Astrocyte (in vitro differentiated cells and primary cell): ENCODE results near the gene ZMYND8. TPM values are rescaled to one million over a fixed set of nuclear protein-coding genes. Genes with fewer than 3 reads are reported as not detected.
A peak's percentile ranks its signal among the peaks of the same experiment; 100 is the strongest.

Experiments used
- DNase-seq: peaks from one replicate; pipeline ENCODE4 v3.0.0-alpha.2; 2010; ENCODE audit warnings: low read depth
- FAIRE-seq: peaks from 2 replicates; lab custom pipeline; 2011; peaks lifted over from hg19 to GRCh38; lab: Jason Lieb, UNC
- H2AFZ ChIP-seq: 2 replicates; pipeline ENCODE4 v1.6.0; 2012; ENCODE audit warnings: low read depth, low read length, inconsistent platforms
- H3K27ac ChIP-seq: 2 replicates; pipeline ENCODE4 v1.5.1; 2011; ENCODE audit warnings: low read depth, low read length, inconsistent platforms
- H3K27me3 ChIP-seq: 2 replicates; pipeline ENCODE4 v1.6.0; 2011; ENCODE audit warnings: low read length, inconsistent platforms; ENCODE audit not compliant: insufficient read depth
- H3K36me3 ChIP-seq: 2 replicates; pipeline ENCODE4 v1.5.1; 2011; ENCODE audit warnings: low read length, inconsistent platforms; ENCODE audit not compliant: insufficient read depth
- H3K4me1 ChIP-seq: 2 replicates; pipeline ENCODE4 v1.5.1; 2011; ENCODE audit warnings: low read length, inconsistent platforms; ENCODE audit not compliant: insufficient read depth
- H3K4me2 ChIP-seq: 2 replicates; pipeline ENCODE4 v1.6.0; 2012; ENCODE audit warnings: low read length, inconsistent platforms
- H3K4me3 ChIP-seq: 2 replicates; pipeline ENCODE4 v1.5.1; 2011; ENCODE audit warnings: low read depth, mild to moderate bottlenecking, low read length, inconsistent platforms; ENCODE audit not compliant: insufficient read depth
- H3K79me2 ChIP-seq: 2 replicates; pipeline ENCODE4 v1.6.0; 2012; ENCODE audit warnings: mild to moderate bottlenecking, low read length, inconsistent platforms; ENCODE audit not compliant: insufficient read depth
- H3K9ac ChIP-seq: 2 replicates; pipeline ENCODE4 v1.6.0; 2012; ENCODE audit warnings: mild to moderate bottlenecking, low read length, inconsistent platforms
- H3K9me3 ChIP-seq: 2 replicates; pipeline ENCODE4 v1.5.1; 2012; ENCODE audit warnings: low read depth, mild to moderate bottlenecking, low read length, inconsistent platforms; ENCODE audit not compliant: insufficient read depth
- H4K20me1 ChIP-seq: 2 replicates; pipeline ENCODE4 v1.6.0; 2012; ENCODE audit warnings: low read length, inconsistent platforms; ENCODE audit not compliant: insufficient read depth
- H3K27ac Mint-ChIP-seq: one replicate; pipeline ENCODE4 v1.8.0; 2021; ENCODE audit warnings: mild to moderate bottlenecking, mixed read lengths; ENCODE audit not compliant: unreplicated experiment
- H3K27me3 Mint-ChIP-seq: one replicate; pipeline ENCODE4 v1.8.0; 2021; ENCODE audit warnings: low read depth, mixed read lengths; ENCODE audit not compliant: unreplicated experiment
- H3K36me3 Mint-ChIP-seq: one replicate; pipeline ENCODE4 v1.8.0; 2021; ENCODE audit warnings: low read depth, mixed read lengths; ENCODE audit not compliant: unreplicated experiment
- H3K4me1 Mint-ChIP-seq: one replicate; pipeline ENCODE4 v1.8.0; 2021; ENCODE audit warnings: low read depth, mixed read lengths; ENCODE audit not compliant: unreplicated experiment
- H3K4me3 Mint-ChIP-seq: one replicate; pipeline ENCODE4 v1.8.0; 2021; ENCODE audit warnings: mild to moderate bottlenecking, moderate library complexity, mixed read lengths; ENCODE audit not compliant: unreplicated experiment
- H3K9me3 Mint-ChIP-seq: one replicate; pipeline ENCODE4 v1.8.0; 2021; ENCODE audit warnings: mild to moderate bottlenecking, mixed read lengths; ENCODE audit not compliant: unreplicated experiment
- CTCF ChIP-seq: IDR thresholded peaks from 2 replicates; pipeline ENCODE4 v1.5.1; 2011; ENCODE audit warnings: low read depth, mild to moderate bottlenecking, inconsistent platforms, low read length, moderate library complexity; ENCODE audit not compliant: insufficient read depth
- EZH2 ChIP-seq: IDR thresholded peaks from 2 replicates; pipeline ENCODE4 v1.6.1; 2012; ENCODE audit warnings: mild to moderate bottlenecking, low read length, inconsistent platforms; ENCODE audit not compliant: insufficient read depth
- total RNA-seq: library from RNA; stranded (reverse); gene quantifications from 2 replicates; pipeline ENCODE4 v1.2.1, GENCODE V29; 2021

Gene ZMYND8
- total RNA-seq, 1 donor from 2014 or later, result 45.8 TPM

GRCh38 chr20:47317127-47317895 lies 39.2 kb downstream of the ZMYND8 start:
- FAIRE-seq (no peak), DNase-seq (peak; percentile 99)
- Histone ChIP-seq H3K27me3 (no peaks in the 10 kb centered on the region), H3K36me3 (no peaks in the 10 kb centered on the region), H3K4me1 (peaks cover 56% of the 10 kb centered on the region), H3K79me2 (peaks cover 62% of the 10 kb centered on the region), H2AFZ (no peak overlapping the region), H3K27ac (peak overlapping the region; percentile 97), H4K20me1 (no peaks in the 10 kb centered on the region), H3K4me2 (peak overlapping the region; percentile 75), H3K9ac (peak overlapping the region; percentile 86), H3K9me3 (no peaks in the 10 kb centered on the region), H3K4me3 (peak overlapping the region; percentile 24)
- peak overlapping the region; percentile 97 for H3K27ac Mint-ChIP-seq
- H3K36me3 Mint-ChIP-seq, result peaks cover 4% of the 10 kb centered on the region
- no peak for TF ChIP-seq EZH2
- TF ChIP-seq CTCF, result no peak
- H3K9me3 Mint-ChIP-seq, result no peaks in the 10 kb centered on the region
- H3K27me3 Mint-ChIP-seq, result no peaks in the 10 kb centered on the region
- H3K4me1 Mint-ChIP-seq, result peaks cover 62% of the 10 kb centered on the region
- H3K4me3 Mint-ChIP-seq, result peak overlapping the region; percentile 58

- no peak overlapping the region for H2AFZ ChIP-seq
- TF ChIP-seq CTCF (no peak), EZH2 (no peak)
- H3K27ac ChIP-seq, result peak overlapping the region; percentile 97
- Mint-ChIP-seq H3K4me3 (no peak overlapping the region), H3K9me3 (no peaks in the 10 kb centered on the region), H3K36me3 (peaks cover 4% of the 10 kb centered on the region), H3K27ac (peak overlapping the region; percentile 97), H3K4me1 (peaks cover 62% of the 10 kb centered on the region), H3K27me3 (no peaks in the 10 kb centered on the region)
- FAIRE-seq, result no peak
- H3K4me2 ChIP-seq, result peak overlapping the region; percentile 22
- no peaks in the 10 kb centered on the region for H3K36me3 ChIP-seq
- no peaks in the 10 kb centered on the region for H4K20me1 ChIP-seq
- H3K79me2 ChIP-seq, result peaks cover 63% of the 10 kb centered on the region
- H3K4me1 ChIP-seq, result peaks cover 56% of the 10 kb centered on the region
- peak overlapping the region; percentile 86 for H3K9ac ChIP-seq
- H3K27me3 ChIP-seq, result no peaks in the 10 kb centered on the region
- no peak overlapping the region for H3K4me3 ChIP-seq
- no peak for DNase-seq
- no peaks in the 10 kb centered on the region for H3K9me3 ChIP-seq
Observed at GRCh38 chr20:47316776-47317126, 39.7 kb downstream of the ZMYND8 start.
